OCI-LY7 (cell line): ENCODE data around the gene NOX1. TPM values are rescaled to one million over a fixed set of nuclear protein-coding genes. Genes with fewer than 3 reads are reported as not detected.

Source experiments
- BruUV-seq: library from RNA; stranded (reverse); fragments of 400-500 nt; replicated peaks from 2 replicates; lab custom pipeline; 2021; lab: Mats Ljungman, UMichigan
- CTCF ChIA-PET: fragments of 300-600 bp; sonication (Branson Sonifier 250); formaldehyde crosslinking; loops from one replicate; lab custom pipeline; 2022; ENCODE audit warnings: antibody characterized with exemption; ENCODE audit not compliant: unreplicated experiment; lab: Charles Lee
- POLR2A ChIA-PET: fragments of 300-600 bp; sonication (Branson Sonifier 250); formaldehyde crosslinking; loops from one replicate; lab custom pipeline; 2022; ENCODE audit warnings: antibody characterized with exemption; lab: Charles Lee
- DNase-seq: peaks from one replicate; pipeline ENCODE4 v3.0.0-alpha.2; 2015; ENCODE audit warnings: low spot score
- H2AFZ ChIP-seq: fragments of 200-600 bp; sonication (generic), shearing (Covaris generic); 2 replicates; pipeline ENCODE4 v1.6.1; 2014; ENCODE audit warnings: mild to moderate bottlenecking, antibody characterized with exemption, low read length, moderate library complexity
- H3K27ac ChIP-seq: fragments of 200-600 bp; sonication (generic); 2 replicates; pipeline ENCODE4 v1.5.1; 2014; ENCODE audit warnings: mixed run types, low read depth, mild to moderate bottlenecking, moderate library complexity, low read length, inconsistent platforms; ENCODE audit not compliant: poor library complexity, severe bottlenecking
- H3K36me3 ChIP-seq: fragments of 200-600 bp; sonication (generic); 2 replicates; pipeline ENCODE4 v1.6.1; 2014; ENCODE audit warnings: mild to moderate bottlenecking, antibody characterized with exemption, low read length, moderate library complexity, mixed read lengths; ENCODE audit not compliant: insufficient read depth
- H3K4me1 ChIP-seq: fragments of 200-600 bp; sonication (generic); 2 replicates; pipeline ENCODE4 v1.5.1; 2014; ENCODE audit warnings: mild to moderate bottlenecking, low read length; ENCODE audit not compliant: insufficient read depth, poor library complexity, severe bottlenecking
- H3K4me2 ChIP-seq: fragments of 200-600 bp; sonication (generic); 2 replicates; pipeline ENCODE4 v1.6.1; 2014; ENCODE audit warnings: mild to moderate bottlenecking, low read length
- H3K4me3 ChIP-seq: fragments of 200-600 bp; sonication (generic); 2 replicates; pipeline ENCODE4 v1.5.1; 2014; ENCODE audit warnings: mild to moderate bottlenecking, low read depth, low read length; ENCODE audit not compliant: poor library complexity, severe bottlenecking
- H3K79me2 ChIP-seq: fragments of 200-600 bp; sonication (generic); 2 replicates; pipeline ENCODE4 v1.6.1; 2016; ENCODE audit warnings: low read depth, mild to moderate bottlenecking, low read length, moderate library complexity, mixed read lengths; ENCODE audit not compliant: insufficient read depth
- H3K9me2 ChIP-seq: fragments of 200-600 bp; sonication (generic); 2 replicates; pipeline ENCODE4 v1.6.1; 2016; ENCODE audit warnings: mild to moderate bottlenecking, low read length, mixed read lengths; ENCODE audit not compliant: insufficient read depth
- H3K9me3 ChIP-seq: fragments of 200-600 bp; sonication (generic); 2 replicates; pipeline ENCODE4 v1.6.1; 2014; ENCODE audit warnings: mild to moderate bottlenecking, mixed run types, low read length, mixed read lengths
- H4K20me1 ChIP-seq: fragments of 200-600 bp; sonication (generic); 2 replicates; pipeline ENCODE4 v1.6.1; 2014; ENCODE audit warnings: mild to moderate bottlenecking, antibody characterized with exemption, low read length, moderate library complexity, mixed read lengths; ENCODE audit not compliant: insufficient read depth
- EZH2phosphoT487 ChIP-seq: fragments of 200-600 bp; sonication (generic); IDR thresholded peaks from 2 replicates; pipeline ENCODE4 v1.6.1; 2018; ENCODE audit warnings: low read depth, borderline replicate concordance, mild to moderate bottlenecking, mixed run types, antibody characterized with exemption, low read length, moderate library complexity, mixed read lengths
- intact Hi-C: fragments of 100-400 bp; cut with micrococcal nuclease; formaldehyde crosslinking; loops from one replicate; pipeline ENCODE4 v1.10.0; 2022; ENCODE audit not compliant: unreplicated experiment
- total RNA-seq, 2 experiments: library from RNA; depleted of rRNA in 1 of 2; stranded (reverse); fragments of >200 nt in 1 of 2; shearing (Covaris generic) in 1 of 2; gene quantifications; 2 replicates each; pipeline ENCODE4 v1.2.3, GENCODE V29; 2014 to 2022
- TF ChIP-seq, protein P1 (sequence below): fragments of 200-600 bp; sonication (generic); conservative IDR thresholded peaks from 2 replicates; pipeline ENCODE4 v1.5.1; 2014; ENCODE audit warnings: mild to moderate bottlenecking, antibody characterized with exemption, low read length, moderate library complexity, mixed read lengths

The NOX1 gene
- total RNA-seq, 2 experiments from 2014 or later = not detected

GRCh38 chrX:100871594-100872560 is 2.3 kb downstream of the NOX1 start:
- intact Hi-C loops = no loop called here
- TF ChIP-seq EZH2phosphoT487 = no peak
- TF ChIP-seq, protein P1, sequence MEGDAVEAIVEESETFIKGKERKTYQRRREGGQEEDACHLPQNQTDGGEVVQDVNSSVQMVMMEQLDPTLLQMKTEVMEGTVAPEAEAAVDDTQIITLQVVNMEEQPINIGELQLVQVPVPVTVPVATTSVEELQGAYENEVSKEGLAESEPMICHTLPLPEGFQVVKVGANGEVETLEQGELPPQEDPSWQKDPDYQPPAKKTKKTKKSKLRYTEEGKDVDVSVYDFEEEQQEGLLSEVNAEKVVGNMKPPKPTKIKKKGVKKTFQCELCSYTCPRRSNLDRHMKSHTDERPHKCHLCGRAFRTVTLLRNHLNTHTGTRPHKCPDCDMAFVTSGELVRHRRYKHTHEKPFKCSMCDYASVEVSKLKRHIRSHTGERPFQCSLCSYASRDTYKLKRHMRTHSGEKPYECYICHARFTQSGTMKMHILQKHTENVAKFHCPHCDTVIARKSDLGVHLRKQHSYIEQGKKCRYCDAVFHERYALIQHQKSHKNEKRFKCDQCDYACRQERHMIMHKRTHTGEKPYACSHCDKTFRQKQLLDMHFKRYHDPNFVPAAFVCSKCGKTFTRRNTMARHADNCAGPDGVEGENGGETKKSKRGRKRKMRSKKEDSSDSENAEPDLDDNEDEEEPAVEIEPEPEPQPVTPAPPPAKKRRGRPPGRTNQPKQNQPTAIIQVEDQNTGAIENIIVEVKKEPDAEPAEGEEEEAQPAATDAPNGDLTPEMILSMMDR = no peak
- Histone ChIP-seq H3K4me3 (no peak overlapping the region), H3K9me2 (no peaks in the 10 kb centered on the region), H2AFZ (no peak overlapping the region), H3K4me1 (no peaks in the 10 kb centered on the region), H3K4me2 (no peak overlapping the region), H3K79me2 (no peaks in the 10 kb centered on the region), H3K27ac (no peak overlapping the region), H3K36me3 (no peaks in the 10 kb centered on the region), H4K20me1 (no peaks in the 10 kb centered on the region), H3K9me3 (no peaks in the 10 kb centered on the region)
- ChIA-PET CTCF (no interaction called here), POLR2A (interaction anchor here (0.7 kb wide), 1 partner anchor 281 kb away, joined by 3 read pairs; no protein-coding TSS in a partner anchor)
- DNase-seq = no peak
- no TSS peak for BruUV-seq

DNA sequence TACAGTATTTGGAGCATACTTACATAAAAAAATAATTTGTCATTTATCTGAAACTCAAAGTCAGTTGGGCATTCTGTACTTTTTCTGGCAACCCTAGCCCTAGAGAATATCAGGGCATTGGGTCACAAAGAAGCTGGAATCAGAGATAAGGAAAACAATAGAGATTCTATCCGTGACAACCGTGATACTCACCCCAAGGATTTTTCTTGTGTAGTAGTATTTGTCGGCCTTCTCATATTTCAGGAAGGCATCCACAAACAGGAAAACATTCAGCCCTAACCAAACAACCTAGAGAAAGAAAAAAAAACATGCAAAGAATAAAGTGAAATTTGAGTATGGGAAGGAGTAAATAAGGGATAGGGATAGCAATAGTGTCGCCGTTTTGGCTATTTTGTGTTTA is 3.6 kb downstream of the NOX1 start:
- POLR2A ChIA-PET = interaction anchor here (0.6 kb wide), 1 partner anchor 16 kb away, joined by 3 read pairs; no protein-coding TSS in a partner anchor
- CTCF ChIA-PET = no interaction called here
- no peak overlapping the region for H3K4me2 ChIP-seq

More for the DNA sequence above, 3.6 kb downstream of the NOX1 start:
- Histone ChIP-seq H3K36me3 (no peaks in the 10 kb centered on the region), H3K4me1 (no peaks in the 10 kb centered on the region), H3K27ac (no peak overlapping the region), H3K9me3 (no peaks in the 10 kb centered on the region), H3K4me3 (no peak overlapping the region), H4K20me1 (no peaks in the 10 kb centered on the region), H3K9me2 (no peaks in the 10 kb centered on the region), H3K79me2 (no peaks in the 10 kb centered on the region), H2AFZ (no peak overlapping the region)
- no TSS peak for BruUV-seq
- no peak for DNase-seq
- intact Hi-C loops = no loop called here
- no peak for TF ChIP-seq EZH2phosphoT487
- TF ChIP-seq, protein P1 = no peak
